ENCODE results near the gene AGL.

DNA sequence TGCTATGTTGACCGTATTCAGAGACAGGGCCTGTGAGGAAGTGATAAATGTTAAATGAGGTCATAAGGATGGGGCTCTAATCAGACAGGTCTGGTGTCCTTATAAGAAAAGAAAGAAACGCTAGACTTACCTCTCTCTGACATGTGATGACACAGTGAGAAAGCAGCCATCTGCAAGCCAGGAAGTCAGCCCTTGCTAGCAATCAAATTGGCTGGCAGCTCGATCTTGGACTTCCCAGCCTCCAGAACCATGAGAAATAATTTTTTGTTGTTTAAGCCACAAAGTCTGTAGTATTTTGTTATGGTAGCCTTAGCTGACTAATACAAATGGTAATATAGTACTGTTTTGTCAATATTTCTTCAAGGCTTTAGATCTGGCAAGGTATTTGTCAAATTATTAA lies 25.1 kb upstream of the AGL start:
- TF ChIP-seq, protein P1, sequence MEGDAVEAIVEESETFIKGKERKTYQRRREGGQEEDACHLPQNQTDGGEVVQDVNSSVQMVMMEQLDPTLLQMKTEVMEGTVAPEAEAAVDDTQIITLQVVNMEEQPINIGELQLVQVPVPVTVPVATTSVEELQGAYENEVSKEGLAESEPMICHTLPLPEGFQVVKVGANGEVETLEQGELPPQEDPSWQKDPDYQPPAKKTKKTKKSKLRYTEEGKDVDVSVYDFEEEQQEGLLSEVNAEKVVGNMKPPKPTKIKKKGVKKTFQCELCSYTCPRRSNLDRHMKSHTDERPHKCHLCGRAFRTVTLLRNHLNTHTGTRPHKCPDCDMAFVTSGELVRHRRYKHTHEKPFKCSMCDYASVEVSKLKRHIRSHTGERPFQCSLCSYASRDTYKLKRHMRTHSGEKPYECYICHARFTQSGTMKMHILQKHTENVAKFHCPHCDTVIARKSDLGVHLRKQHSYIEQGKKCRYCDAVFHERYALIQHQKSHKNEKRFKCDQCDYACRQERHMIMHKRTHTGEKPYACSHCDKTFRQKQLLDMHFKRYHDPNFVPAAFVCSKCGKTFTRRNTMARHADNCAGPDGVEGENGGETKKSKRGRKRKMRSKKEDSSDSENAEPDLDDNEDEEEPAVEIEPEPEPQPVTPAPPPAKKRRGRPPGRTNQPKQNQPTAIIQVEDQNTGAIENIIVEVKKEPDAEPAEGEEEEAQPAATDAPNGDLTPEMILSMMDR (IDR thresholded peaks at IDR 0.05; ENCODE audit: low read depth, low read length, poor library complexity, severe bottlenecking): no peak
- TF ChIP-seq EZH2phosphoT487 (IDR thresholded peaks at IDR 0.05; ENCODE audit: borderline replicate concordance, low read length): no peak
